PC-3 (cell line): Measurements from ENCODE around the gene AHNAK2.

Experiments
- EZH2 ChIP-seq: fragments of 300-600 bp; sonication (generic); IDR thresholded peaks from one replicate; pipeline ENCODE4 v1.6.1; 2017; ENCODE audit warnings: antibody characterized with exemption, mild to moderate bottlenecking, low read length; ENCODE audit not compliant: unreplicated experiment
- EZH2phosphoT487 ChIP-seq: fragments of 300-600 bp; sonication (generic); IDR thresholded peaks from 2 replicates; pipeline ENCODE4 v1.6.1; 2018; ENCODE audit warnings: mild to moderate bottlenecking, antibody characterized with exemption, low read length, borderline replicate concordance
- TF ChIP-seq, protein P1 (sequence below): fragments of 300-600 bp; sonication (generic); conservative IDR thresholded peaks from 2 replicates; pipeline ENCODE4 v1.5.1; 2017; ENCODE audit warnings: antibody characterized with exemption, low read depth, mild to moderate bottlenecking, low read length

DNA sequence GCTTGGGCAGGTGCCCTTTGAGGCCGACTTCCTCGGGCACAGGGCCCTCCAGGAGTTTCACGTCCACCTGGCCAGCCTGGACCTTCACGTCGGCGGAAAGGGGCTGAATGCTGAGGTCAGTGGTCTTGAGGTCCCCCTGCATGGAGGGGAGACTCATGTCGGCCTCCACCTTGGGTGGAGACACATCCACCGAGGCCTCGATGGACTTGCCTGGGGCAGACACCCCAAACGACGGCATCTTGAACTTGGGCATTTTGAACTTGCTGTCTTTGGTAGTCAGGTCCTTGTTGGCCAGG, 29.5 kb downstream of the AHNAK2 start:
- TF ChIP-seq, protein P1, sequence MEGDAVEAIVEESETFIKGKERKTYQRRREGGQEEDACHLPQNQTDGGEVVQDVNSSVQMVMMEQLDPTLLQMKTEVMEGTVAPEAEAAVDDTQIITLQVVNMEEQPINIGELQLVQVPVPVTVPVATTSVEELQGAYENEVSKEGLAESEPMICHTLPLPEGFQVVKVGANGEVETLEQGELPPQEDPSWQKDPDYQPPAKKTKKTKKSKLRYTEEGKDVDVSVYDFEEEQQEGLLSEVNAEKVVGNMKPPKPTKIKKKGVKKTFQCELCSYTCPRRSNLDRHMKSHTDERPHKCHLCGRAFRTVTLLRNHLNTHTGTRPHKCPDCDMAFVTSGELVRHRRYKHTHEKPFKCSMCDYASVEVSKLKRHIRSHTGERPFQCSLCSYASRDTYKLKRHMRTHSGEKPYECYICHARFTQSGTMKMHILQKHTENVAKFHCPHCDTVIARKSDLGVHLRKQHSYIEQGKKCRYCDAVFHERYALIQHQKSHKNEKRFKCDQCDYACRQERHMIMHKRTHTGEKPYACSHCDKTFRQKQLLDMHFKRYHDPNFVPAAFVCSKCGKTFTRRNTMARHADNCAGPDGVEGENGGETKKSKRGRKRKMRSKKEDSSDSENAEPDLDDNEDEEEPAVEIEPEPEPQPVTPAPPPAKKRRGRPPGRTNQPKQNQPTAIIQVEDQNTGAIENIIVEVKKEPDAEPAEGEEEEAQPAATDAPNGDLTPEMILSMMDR = no peak
- TF ChIP-seq EZH2phosphoT487 = no peak
- TF ChIP-seq EZH2 = no peak
